Activated CD4-positive, alpha-beta memory T cell treated with anti-CD3 and anti-CD28 coated beads, Interleukin-2, amount 10 ng/mL, durations not matched to agents 7 days and 5 days (primary cell): ENCODE measurements around the gene ALDH1B1. TPM values are rescaled to one million over a fixed set of nuclear protein-coding genes. Genes with fewer than 3 reads are reported as not detected.

Experiments used
- total RNA-seq, 2 experiments: library from RNA; stranded (reverse); gene quantifications; one replicate each; pipeline ENCODE4 v1.2.3, GENCODE V29; 2021

ALDH1B1 gene
- total RNA-seq, 2 experiments from 2014 or later: 7.7 to 8.4 TPM

Other genes with a start within 250 kb of the ALDH1B1 start
- under 1 TPM in 1 of 2 experiments, not detected in 1; 0.20 TPM for gene IGFBPL1, start 31.8 kb downstream of the ALDH1B1 start, total RNA-seq
- 1 to 10 TPM; 3.1 to 3.4 TPM for gene ANKRD18A, start 227.9 kb downstream of the ALDH1B1 start, total RNA-seq